Raji (cell line): ENCODE measurements around the gene CLRN3.

ENCODE experiments used
- POLR2A ChIP-seq: IDR thresholded peaks from 2 replicates; pipeline ENCODE4 v1.6.1; 2011; ENCODE audit warnings: low read depth, low read length, control low read depth; ENCODE audit not compliant: insufficient read depth

Gene CLRN3

DNA sequence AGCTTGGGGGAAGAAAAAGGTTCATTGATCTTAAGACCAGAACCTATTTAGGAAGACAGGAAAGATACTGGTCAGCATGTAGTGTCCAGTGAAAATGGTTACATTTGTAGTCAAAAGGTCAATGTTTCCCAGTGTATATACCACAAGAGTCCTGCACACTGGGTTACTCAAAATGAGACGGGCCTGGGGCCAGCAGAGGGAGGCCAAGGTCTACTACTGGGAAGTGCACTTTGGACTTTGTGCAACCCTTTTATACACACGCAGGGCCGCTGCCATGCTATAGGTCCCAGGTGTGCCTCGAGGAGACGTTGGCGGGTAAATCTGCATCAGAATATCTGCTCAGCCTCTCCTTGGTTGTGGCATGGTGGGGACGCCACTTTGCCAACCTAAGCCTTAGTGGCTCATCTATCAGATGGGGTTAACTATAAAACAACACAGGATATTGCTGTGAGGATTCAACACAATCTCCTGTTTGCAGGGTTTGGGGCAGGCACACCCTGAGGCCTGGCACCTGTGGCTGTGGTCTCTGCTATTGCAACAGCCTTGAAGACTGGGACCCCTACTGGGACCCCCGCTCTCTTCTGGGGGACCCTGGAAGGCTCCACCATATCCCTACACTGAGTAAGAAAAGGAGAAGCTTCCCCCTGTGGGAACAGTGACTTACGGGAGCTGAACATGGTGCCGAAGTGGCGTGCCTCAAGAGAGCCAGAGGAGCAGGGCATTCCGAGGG lies 19.7 kb downstream of the CLRN3 start:
- no peak for TF ChIP-seq POLR2A

- TF ChIP-seq POLR2A, result no peak
Measured at GRCh38 chr10:127872011-127872761, 20.6 kb downstream of the CLRN3 start.

DNA sequence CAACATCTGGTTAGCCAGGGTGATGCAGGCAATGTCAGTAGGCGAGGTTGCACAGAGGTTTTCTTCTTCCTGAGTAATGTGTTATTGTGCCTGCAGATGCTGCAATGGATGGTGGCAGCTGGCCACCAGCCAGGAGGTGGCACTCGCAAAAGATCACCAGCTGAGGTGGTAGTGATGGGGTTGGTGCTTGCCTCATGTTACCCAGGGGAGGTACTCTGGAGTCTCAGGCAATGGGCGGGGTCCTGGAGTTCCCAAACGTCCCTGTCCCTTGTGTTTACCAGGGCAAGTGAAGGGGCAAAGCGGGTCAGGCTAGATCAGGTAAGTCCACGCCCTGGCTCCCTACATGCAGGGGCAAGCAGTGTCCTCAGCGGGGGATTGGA lies 21.1 kb downstream of the CLRN3 start:
- no peak for TF ChIP-seq POLR2A

DNA sequence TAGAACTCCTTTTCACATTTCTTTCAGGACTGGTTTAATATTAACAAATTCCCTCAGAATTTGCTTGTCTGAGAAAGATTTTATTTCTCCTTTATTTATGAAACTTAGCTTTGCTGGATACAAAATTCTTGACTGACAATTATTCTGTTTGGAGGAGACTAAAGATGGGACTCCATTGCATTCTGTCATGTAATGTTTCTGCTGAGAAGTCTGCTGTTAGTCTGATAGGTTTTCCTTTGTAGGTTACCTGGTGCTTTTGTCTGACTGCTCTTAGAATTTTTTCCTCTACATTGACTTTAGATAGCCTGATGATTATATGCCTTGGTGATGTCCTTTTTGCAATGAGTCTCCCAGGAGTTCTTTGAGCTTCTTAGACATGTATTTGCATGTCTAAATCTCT lies 23.4 kb downstream of the CLRN3 start:
- TF ChIP-seq POLR2A, result no peak

- TF ChIP-seq POLR2A, result no peak
Measured at GRCh38 chr10:127867805-127868204, 24.9 kb downstream of the CLRN3 start.

- no peak for TF ChIP-seq POLR2A
Measured at GRCh38 chr10:127866276-127867013, 26.3 kb downstream of the CLRN3 start.

DNA sequence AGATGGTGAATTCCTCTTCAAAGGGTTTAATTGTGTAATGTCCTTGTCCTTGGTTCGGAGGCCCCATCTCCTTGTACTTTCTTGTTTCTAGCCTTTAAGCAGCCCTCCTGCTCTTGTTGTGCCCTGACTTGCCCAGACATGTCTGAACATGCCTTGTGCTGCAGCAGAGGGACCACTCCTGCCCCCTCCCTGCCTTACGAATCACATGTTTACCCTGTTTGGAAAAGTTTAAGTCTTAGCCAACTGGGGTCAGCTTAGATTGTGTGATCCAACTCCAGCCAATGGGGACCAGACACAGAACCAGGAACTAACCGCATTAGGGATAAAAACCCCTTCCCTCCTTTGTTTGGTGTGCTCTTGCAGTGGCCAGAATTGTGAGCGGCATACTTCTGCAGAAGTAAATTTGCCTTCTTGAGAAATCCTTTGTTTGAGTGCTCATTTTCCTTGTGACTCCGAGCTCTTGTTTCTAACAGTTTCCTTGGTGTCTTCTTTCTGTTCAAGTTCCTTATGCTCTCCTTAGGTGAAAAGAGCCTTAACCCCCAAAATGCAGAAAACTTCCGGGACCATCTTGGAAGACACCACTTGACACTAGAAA lies 29.4 kb downstream of the CLRN3 start:
- TF ChIP-seq POLR2A, result no peak

- no peak for TF ChIP-seq POLR2A
Measured at GRCh38 chr10:127860592-127860991, 32.1 kb downstream of the CLRN3 start.

GRCh38 chr10:127855976-127856375 lies 36.8 kb downstream of the CLRN3 start:
- no peak for TF ChIP-seq POLR2A

- TF ChIP-seq POLR2A, result no peak
Measured at GRCh38 chr10:127855591-127855881, 37.2 kb downstream of the CLRN3 start.

- TF ChIP-seq POLR2A, result no peak
Measured at GRCh38 chr10:127854769-127855590, 37.8 kb downstream of the CLRN3 start.

DNA sequence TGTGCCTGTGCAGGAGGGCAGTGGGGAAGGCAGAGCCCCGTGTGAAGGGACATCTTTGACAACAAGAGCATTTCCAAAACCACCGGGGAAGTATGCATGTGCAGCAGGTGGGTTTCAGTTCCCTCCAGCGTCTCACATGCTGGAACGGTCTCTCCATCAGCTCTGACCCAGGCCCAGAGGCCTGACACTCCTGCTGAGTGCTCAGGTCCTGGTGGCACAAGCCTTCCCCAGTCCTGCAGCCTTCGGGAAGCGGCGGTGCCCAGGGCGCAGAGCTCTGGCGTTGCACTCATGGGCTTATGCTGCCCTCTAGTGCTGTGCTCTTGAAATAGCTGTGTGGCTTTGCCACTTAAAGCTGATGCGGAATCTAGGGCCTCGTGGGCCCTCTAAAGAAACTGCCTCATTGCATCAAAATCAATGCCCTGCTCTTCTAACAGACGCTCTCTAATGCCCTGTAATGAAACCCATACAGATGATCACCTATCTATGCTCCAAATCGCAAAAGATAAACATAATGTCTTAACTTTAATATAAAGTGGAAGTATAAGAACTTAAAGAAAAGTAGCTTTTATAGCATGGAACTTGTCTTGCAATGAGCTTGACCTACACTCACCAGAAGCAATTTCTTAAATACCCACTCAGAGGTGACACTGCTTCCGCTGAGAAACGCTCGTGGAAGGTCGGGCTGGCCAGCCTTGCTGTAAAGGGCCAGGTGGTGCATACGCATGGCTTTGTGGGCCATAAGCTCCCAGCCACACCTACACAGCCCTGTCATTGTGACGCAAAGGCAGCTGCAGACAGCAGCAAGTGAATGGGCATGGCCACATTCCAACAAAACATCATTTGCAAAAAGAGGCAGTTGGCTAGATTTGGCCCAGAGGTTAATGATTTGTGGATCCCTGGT lies 38.6 kb downstream of the CLRN3 start:
- TF ChIP-seq POLR2A, result no peak

DNA sequence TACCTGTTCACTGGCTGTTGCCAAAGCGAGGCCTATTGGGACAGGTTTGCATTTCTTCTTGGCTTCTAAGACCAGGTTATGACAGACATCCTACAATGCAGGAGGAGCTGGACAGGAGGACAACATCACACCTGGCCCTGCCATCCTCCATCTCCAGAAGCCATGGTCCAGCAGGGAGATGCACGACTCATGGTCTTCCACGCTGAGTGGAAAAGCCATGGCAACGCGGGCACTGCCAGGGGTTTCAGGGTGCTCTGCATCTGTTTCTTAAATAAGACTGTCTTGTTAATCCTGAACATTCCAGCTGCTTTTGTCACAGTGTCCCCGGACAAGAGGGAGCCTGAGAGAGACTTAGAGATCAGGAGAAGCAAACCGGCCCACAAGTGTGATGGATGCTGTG lies 40.3 kb downstream of the CLRN3 start:
- no peak for TF ChIP-seq POLR2A

DNA sequence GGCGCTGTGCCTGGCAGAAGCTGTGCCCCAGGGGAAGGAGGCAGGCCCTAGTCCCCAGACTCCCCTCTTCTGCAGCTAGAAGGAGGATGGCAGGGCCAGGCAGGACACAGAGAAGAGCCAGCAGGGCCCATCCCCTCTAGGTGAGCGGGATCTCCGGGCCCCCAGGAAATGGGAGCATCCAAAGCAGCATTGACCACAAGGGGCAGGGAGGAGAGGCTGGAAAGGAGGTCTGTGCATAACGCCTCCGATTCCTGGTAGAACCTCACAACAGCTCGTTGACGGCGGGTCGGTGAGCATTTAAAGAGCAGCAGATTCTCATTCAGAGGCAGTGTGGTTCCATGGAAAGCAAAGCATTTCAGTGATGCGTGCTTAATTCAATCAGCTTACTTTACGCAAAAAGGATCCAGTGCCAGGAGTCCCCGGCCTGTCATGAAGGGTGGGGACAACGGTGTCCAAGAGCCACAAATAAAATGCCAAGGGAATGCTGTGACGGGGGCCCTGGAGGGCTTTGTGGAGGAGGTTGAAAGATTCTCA lies 41.0 kb downstream of the CLRN3 start:
- TF ChIP-seq POLR2A, result no peak
